Stimulated activated CD4-positive, alpha-beta T cell treated with anti-CD3 and anti-CD28 coated beads, Interleukin-2, amount 100 ng/mL, for 24 hours (primary cell): ENCODE data around the gene AKR1B15.
"Not testable (repeated sequence)": the region's sequence is repeated elsewhere in the genome, so short reads cannot be mapped to it uniquely, and the experiment has no call there.

Experiments used
- DNase-seq, 2 donors: peaks; one replicate each; pipeline ENCODE4 v3.0.0-alpha.2; 2020

AKR1B15 gene

GRCh38 chr7:134548877-134549276 is at the start of gene AKR1B15:
TSS of gene AKR1B15 (plus strand) at chr7:134549110. CDS start at chr7:134564620, 15,510 bp downstream.
- peak in 1 of 2 donors; percentile 5 for DNase-seq

GRCh38 chr7:134500406-134500805 is 48.5 kb upstream of the AKR1B15 start:
- no peak for DNase-seq

GRCh38 chr7:134500982-134501381 is 47.9 kb upstream of the AKR1B15 start:
- no peak for DNase-seq

GRCh38 chr7:134502463-134503371 is 46.2 kb upstream of the AKR1B15 start:
- DNase-seq, result no peak

GRCh38 chr7:134504660-134505164 is 44.2 kb upstream of the AKR1B15 start:
- DNase-seq, result no peak

GRCh38 chr7:134505856-134506255 is 43.1 kb upstream of the AKR1B15 start:
- DNase-seq, result no peak

- DNase-seq, result no peak
Measured at GRCh38 chr7:134509010-134509409, 39.9 kb upstream of the AKR1B15 start.

- DNase-seq, result no peak
Measured at GRCh38 chr7:134510646-134511045, 38.3 kb upstream of the AKR1B15 start.

GRCh38 chr7:134512271-134512670 is 36.6 kb upstream of the AKR1B15 start:
- no peak for DNase-seq

GRCh38 chr7:134513169-134513752 is 35.6 kb upstream of the AKR1B15 start:
- DNase-seq, result peak; percentile 20 to 40

- no peak for DNase-seq
Measured at GRCh38 chr7:134514106-134514505, 34.8 kb upstream of the AKR1B15 start.

- no peak for DNase-seq
Measured at GRCh38 chr7:134514663-134515062, 34.2 kb upstream of the AKR1B15 start.

- no peak for DNase-seq
Measured at GRCh38 chr7:134515569-134516468, 33.1 kb upstream of the AKR1B15 start.

- DNase-seq, result no peak
Measured at GRCh38 chr7:134520130-134520529, 28.8 kb upstream of the AKR1B15 start.

GRCh38 chr7:134522601-134523000 is 26.3 kb upstream of the AKR1B15 start:
- DNase-seq, result no peak

GRCh38 chr7:134525449-134525848 is 23.5 kb upstream of the AKR1B15 start:
- DNase-seq, result not testable (repeated sequence)

GRCh38 chr7:134526552-134527248 is 22.2 kb upstream of the AKR1B15 start:
- DNase-seq, result not testable (repeated sequence)

GRCh38 chr7:134527979-134528371 is 20.9 kb upstream of the AKR1B15 start:
- no peak for DNase-seq

- no peak for DNase-seq
Measured at GRCh38 chr7:134528749-134529148, 20.2 kb upstream of the AKR1B15 start.

- no peak for DNase-seq
Measured at GRCh38 chr7:134530460-134530859, 18.4 kb upstream of the AKR1B15 start.

GRCh38 chr7:134532180-134532953 is 16.5 kb upstream of the AKR1B15 start:
- DNase-seq, result no peak

- no peak for DNase-seq
Measured at GRCh38 chr7:134532954-134533218, 16.0 kb upstream of the AKR1B15 start.
